ENCODE results near the gene TBXAS1.

TBXAS1 gene

DNA sequence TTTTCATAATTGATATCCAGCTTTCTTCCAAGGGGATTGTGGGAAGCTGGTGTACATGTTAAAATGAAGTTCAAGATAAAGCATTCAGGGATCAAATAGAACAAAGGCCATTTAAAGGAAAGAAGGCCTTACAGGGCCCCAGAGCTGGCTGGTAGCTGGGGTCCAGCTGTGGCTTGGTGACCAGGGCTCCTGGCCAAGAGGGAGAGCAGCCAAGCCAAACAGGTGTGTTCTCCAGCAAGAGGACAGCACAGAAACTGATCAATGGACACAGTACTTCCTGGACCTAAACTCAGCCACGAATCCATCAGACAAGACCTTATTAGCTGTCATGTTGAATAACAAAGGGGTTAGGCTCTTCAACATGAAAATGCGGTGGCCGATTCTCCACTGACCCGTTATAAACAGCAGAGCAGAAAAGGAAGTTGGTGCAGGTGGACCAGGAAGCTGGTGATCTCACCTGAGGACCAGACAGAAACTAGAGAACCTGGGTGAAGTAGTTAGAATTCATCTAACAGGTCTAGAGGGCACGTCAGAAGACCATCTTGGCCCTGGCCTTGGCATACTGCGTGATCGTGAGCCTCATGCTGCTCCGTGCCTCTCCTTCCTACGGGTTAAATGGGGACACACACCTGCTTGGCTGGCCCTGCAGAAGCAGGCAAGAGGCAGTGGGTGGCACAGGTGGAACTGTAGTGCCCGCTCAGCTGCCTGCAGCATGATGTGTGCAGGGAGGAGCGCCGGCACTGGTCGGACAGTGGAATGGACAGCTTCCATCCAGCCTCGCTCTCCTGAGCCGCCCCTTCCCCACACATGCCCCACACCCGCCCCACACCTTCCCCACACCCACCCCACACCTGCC is 179.9 kb downstream of the TBXAS1 start:
- DNase-seq, result no peak

DNA sequence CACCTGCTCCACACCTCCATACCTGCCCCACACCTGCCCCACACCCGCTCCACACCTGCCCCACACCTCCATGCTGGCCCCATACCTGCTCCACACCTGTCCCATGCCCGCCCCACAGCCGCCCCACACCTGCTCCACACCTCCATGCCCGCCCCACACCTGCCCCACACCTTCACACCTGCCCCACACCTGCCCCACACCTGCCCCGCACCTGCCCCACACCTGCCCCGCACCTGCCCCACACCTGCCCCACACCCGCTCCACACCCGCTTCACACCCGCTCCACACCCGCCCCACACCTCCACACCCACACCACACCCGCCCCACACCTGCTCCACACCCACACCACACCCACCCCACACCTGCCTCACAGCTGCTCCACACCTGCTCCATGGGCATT is 180.7 kb downstream of the TBXAS1 start:
- no peak for DNase-seq

DNA sequence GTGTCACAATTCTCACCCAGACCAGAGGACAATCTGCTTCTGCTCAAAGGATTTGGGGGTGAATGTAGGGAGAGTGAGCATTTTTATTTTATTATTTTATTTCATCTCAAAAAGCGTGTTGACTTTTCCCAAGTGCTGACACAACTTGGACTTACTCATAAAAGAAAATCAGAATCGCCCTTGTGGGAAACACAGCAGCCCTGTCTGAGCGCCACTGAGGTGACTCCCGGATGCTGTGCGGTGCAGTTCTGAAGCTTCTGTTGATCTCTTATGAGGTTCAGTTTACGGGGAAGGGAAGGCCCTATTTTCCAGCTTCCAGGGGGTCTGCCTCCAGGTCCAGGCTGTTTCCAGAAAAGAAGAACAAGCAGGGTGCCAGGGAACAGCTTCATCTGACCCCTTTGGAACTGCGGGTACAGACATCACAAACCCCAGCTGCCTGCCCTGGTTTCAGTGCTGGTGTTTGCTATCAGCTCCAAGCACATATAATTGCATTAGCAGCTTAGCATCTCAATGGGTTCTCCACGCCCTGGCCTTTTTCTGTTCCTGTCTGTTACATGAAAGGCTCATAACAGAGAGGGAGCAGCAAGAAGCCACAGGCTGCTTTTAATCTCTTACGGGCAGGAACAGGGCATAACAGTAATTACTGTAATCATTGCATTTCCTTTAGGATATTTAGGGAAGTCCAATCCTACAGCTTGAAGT is 181.3 kb downstream of the TBXAS1 start:
- no peak for DNase-seq

DNA sequence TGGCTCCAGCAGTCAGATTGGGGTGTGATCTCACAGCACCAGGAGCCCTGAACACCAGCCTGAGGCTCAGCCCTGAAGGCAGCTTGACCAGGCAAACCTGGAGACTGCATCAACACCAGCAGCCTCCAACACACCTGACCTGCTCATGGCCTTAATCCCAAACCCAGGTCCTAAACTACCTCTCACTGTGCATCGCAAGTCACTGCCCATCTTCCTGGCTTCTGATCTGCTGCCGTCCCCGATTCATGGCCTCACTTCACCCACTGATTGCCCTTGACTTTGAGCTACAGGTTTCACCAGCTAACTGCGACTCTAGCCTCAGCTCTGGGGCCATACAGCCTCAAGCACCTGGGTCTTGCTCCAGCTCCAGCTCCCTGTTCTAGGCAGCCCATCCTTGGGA is 184.6 kb downstream of the TBXAS1 start:
- no peak for DNase-seq

DNA sequence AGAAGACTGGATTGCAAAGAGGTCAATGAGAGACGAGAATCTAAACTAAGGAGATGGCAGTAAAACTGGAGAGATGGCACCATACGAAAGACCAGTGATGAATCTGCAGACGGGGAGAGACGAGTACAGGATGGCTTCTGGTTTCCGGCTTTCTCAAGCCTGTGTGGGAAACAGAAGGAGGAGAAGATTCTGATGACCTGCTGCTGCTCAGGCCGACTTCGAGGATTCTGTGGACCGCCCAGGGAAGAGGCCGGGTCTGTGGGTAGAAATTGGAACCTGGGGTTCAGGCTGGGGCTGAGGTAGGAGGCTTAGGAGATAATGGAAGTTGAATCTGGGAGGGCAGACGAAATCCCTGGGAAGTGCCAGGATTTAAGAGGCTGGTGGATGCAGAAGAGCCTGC is 185.1 kb downstream of the TBXAS1 start:
- no peak for DNase-seq

DNA sequence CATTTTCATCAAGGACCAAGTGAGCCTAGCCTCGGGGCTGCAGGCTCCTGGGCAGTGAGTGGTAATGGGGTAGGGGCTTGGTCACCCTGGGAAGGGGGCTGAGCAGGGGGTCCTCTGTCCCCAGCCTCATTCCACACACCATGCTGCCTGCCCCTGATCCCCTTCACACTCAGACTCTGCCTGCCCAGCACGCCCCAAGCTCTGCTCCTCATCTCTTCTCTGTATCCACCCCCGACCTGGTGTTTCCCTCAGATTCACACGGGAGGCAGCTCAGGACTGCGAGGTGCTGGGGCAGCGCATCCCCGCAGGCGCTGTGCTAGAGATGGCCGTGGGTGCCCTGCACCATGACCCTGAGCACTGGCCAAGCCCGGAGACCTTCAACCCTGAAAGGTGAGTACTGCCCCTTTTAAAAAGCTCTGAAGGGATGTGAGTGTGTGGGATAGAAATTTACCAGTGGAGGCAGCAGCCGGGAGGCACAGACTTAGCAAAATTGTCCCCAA is 186.5 kb downstream of the TBXAS1 start:
- no peak for DNase-seq

GRCh38 chr7:140016540-140016939 is 187.5 kb downstream of the TBXAS1 start:
- no peak for DNase-seq

GRCh38 chr7:140017034-140017433 is 188.0 kb downstream of the TBXAS1 start:
- DNase-seq, result no peak

- DNase-seq, result no peak
Observed at GRCh38 chr7:140017543-140017942, 188.5 kb downstream of the TBXAS1 start.

DNA sequence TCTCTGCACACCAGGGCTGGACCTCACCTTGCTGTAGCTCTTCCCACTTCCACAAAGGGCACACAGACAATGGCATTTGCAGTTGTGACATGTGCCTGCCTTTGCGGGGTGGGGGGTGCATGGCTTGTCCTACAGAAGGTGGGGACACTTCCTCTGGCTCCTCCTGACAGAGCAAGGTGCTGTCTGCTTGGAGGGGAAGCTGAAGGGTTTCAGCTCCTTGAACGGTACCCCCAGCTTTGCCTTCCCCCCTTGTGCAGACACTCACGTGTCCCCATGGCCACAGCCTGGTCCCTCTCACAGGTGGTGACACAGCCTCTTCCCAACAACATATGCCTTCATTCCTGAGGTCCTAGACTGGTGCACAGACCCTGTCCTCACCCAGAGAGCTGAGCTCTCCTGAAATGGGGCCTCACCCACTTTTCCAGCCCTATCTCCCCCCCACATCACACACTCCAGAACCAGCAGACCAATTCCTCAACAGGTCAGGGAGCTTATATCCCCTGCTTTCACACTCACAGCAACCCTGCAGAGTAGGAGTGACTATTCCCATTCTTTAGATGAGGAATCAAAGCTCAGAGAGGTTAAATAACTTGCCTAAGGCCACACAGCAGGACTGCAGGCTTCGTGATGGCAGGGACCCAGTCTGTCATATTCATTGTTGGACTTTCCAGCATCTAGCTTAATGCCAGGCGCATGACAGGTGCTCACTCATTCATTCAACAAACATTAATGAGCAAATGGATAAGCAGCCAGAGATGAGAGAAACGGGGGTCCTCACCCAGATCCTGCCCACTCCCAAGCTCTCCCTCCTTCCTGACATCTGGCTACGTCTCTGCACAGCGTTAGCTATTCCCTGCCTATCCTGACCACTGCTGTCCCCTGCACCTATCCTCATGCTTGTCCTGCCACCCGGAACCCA is 189.3 kb downstream of the TBXAS1 start:
- no peak for DNase-seq

- no peak for DNase-seq
Observed at GRCh38 chr7:140019172-140019571, 190.1 kb downstream of the TBXAS1 start.

- DNase-seq, result no peak
Observed at GRCh38 chr7:140019606-140020005, 190.5 kb downstream of the TBXAS1 start.

DNA sequence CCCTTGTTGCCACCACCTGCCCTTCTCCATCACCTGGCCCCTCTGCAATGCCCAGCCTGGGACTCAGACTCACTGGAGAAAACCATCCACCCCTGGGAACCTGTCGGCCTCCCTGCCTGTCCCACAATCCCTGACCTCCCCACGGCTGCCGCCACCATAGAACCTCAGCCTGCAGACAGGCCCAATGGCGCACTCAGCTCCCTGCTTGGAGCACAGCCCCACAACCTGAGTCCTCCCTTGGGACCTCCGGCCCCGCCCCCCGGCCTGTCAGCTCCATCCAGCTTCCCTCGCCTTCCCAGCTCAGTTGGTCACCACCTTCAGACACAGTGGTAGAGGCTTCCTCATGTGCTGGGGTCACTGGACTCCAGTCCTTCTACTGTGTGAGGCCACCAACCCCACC is 192.5 kb downstream of the TBXAS1 start:
- DNase-seq, result no peak

DNA sequence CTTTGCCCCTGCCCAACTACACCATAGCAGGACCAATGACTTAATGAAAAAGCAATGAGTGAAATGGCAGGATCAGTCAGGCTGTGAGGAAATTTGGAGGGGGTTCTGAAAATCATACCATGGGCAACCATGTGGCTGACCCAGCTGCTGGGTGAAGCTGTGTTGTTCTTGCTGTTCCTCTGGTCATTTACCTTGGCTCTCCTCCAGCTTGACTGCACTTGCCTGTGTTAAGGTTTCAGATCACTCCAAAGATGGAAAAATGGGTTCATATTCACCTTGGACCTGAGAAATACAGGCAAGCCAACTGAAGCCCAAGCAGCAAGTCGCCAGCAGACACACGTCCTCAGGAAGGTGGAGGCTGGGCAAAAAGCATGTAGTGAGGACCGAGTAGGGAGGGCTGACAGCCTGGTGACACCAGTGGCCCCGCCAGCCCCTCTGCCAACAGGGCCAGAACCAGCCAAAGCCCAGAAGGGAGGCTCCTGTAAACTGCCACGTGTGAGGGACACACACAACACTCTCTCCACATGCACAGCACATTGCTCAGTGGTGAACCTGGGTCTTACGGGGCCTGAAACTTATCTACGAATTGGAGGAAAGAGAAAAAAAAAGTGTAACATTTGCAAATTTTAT is 193.6 kb downstream of the TBXAS1 start:
- no peak for DNase-seq

DNA sequence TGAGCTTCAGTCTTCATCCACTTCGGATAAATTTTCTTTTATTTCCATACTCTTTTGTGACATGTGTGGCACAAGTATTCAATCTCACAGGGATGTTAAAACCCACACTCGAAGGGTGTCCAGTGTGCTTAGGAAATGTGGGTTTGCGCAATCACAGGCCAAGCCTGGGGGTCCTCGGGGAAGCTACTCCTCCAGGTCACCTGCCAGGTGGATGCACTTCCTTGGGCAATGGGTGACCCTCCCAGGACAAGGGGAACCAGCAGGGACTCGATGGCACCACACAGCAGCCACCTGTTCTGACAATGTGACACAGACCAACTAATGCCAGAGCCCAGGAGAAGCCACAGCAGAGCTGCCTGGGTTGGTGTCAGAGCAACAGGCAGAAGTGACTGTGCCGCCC is 194.7 kb downstream of the TBXAS1 start:
- no peak for DNase-seq

DNA sequence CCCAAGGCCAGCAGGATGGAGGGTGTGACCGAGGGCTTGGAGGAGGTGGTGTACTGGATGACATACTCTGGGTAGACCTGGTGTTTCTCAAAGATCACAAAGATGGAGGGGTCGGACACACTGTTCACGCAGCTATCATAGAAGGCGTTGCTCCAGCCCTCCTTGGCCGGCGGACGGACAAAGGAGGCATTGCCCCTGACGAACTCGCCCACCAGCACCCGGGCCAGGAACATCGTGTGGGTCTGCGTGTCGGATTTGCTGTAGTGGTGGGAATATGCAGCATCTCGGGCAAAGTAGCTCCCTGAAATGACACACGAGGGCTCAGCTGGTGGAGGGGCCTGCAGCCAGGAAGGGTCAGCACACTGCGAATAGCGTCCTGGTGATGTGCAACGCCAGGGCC is 195.5 kb downstream of the TBXAS1 start:
- DNase-seq, result no peak

DNA sequence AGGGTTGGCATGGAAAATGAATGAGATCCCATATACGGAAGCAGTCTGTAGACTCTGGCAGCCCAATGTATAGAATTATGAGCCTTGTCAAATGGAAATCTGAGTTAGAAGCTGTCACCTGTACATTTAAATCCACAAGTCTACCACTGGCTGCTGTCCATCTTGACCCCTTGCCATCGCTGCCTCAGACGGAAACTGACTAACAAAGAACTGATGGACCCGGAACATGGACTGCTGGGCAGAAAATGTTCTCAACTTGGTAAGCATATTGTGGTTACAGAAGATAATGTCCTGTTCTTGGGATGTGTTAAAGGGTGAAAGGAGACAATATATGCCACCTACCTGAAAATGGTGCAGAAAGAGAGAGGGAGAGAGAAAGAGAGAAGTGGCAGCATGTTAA is 196.2 kb downstream of the TBXAS1 start:
- no peak for DNase-seq

GRCh38 chr7:140025814-140026433 is 196.9 kb downstream of the TBXAS1 start:
- no peak for DNase-seq

GRCh38 chr7:140026935-140027334 is 197.9 kb downstream of the TBXAS1 start:
- DNase-seq, result no peak

- no peak for DNase-seq
Observed at GRCh38 chr7:140027858-140028257, 198.8 kb downstream of the TBXAS1 start.

DNA sequence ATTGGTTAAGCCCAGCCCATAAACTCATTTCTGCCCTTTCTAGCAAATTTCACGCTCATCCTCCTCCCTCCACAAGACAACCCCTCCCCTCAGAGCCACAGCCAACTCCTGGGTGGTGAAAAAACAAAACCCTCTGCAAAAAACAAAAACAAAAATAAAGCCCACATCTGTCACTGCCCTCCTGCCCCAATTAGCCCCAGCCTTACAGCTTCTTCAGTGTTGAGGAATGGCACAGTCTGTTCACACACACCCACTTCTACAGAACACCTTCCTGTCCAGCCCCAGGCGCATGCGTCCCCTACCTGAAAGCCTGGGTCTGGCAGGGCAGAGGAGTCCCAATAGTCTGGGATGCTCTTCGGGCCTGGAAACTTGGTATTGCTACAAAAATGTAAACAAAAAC is 199.2 kb downstream of the TBXAS1 start:
- DNase-seq, result no peak

GRCh38 chr7:140029072-140029471 is 200.0 kb downstream of the TBXAS1 start:
- no peak for DNase-seq

All from cerebellar nuclear complex (tissue), 1 donor.